ENCODE measurements around the gene MAG.
"Not testable (repeated sequence)": the region's sequence is repeated elsewhere in the genome, so short reads cannot be mapped to it uniquely, and the experiment has no call there.

MAG gene

GRCh38 chr19:35352448-35353304 is 60.7 kb downstream of the MAG start:
- Histone ChIP-seq H4K20me1 (no peaks in the 10 kb centered on the region), H3K4me3 (peak overlapping the region; percentile 31 to 66 (median 47)), H3K27me3 (no peaks in the 10 kb centered on the region), H3K9ac (peak overlapping the region; percentile 70 to 84 (median 77)), H3K4me2 (peak overlapping the region; percentile 80 to 98 (median 92)), H3K4me1 (peaks cover 84 to 100% (median 96%) of the 10 kb centered on the region in 10 experiments), H3K36me3 (peaks cover 0 to 20% (median 0%) of the 10 kb centered on the region in 11 experiments; a peak in 6 of 22 replicates), H3K9me3 (replicated peaks in 1 of 11) (no peaks in the 10 kb centered on the region), H3K27ac (peak overlapping the region; percentile 81 to 97 (median 91))
- TF ChIP-seq Cebpa-rat (IDR thresholded peaks at IDR 0.05) = no peak

DNA sequence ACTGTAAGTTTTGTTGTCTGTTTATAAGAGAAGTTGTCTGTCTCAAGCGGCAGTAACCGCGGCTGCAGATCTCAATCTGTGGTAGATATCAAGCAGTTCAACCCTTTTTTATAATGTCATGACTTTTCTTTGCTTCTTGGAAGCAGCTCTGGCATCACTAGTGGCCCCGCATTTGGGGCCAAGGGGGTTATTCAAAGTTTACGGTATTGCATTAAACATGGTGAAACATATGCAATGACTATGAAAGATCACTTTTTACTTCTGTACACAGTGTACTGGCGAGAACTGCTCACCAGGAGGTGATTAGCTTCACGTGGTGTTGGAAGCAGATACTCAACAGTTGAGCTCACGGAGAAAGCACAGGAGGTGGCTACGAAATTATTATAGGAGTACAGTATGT is 61.7 kb downstream of the MAG start:
- no peaks in the 10 kb centered on the region for H3K9me3 ChIP-seq (replicated peaks in 1 of 11)
- H3K4me2 ChIP-seq = peak overlapping the region; percentile 80 to 98 (median 92); a peak in 19 of 22 replicates
- H3K4me3 ChIP-seq = peak overlapping the region in 3 of 10 experiments; percentile 47 to 66 (median 58); a peak in 6 of 20 replicates
- peaks cover 0 to 20% (median 0%) of the 10 kb centered on the region in 11 experiments; a peak in 5 of 22 replicates for H3K36me3 ChIP-seq
- H3K4me1 ChIP-seq = peaks cover 82 to 99% (median 95%) of the 10 kb centered on the region in 10 experiments
- no peak for TF ChIP-seq Cebpa-rat (IDR thresholded peaks at IDR 0.05)
- peak overlapping the region in 6 of 11 experiments; percentile 32 to 95 (median 91); a peak in 7 of 22 replicates for H3K27ac ChIP-seq
- no peaks in the 10 kb centered on the region for H4K20me1 ChIP-seq
- H3K9ac ChIP-seq = peak overlapping the region in 7 of 11 experiments; percentile 46 to 84 (median 76); a peak in 10 of 22 replicates
- H3K27me3 ChIP-seq = no peaks in the 10 kb centered on the region

- peaks cover 70 to 93% (median 84%) of the 10 kb centered on the region in 10 experiments for H3K4me1 ChIP-seq
- peak overlapping the region in 1 of 11 experiments; percentile 9; a peak in 2 of 22 replicates for H3K9ac ChIP-seq
- H3K4me3 ChIP-seq = no peak overlapping the region
- no peak overlapping the region for H3K27ac ChIP-seq
- no peaks in the 10 kb centered on the region for H3K27me3 ChIP-seq
- peak overlapping the region in 10 of 11 experiments; percentile 2 to 96 (median 68); a peak in 13 of 22 replicates for H3K4me2 ChIP-seq
- H4K20me1 ChIP-seq = no peaks in the 10 kb centered on the region
- peaks cover 0 to 20% (median 0%) of the 10 kb centered on the region in 11 experiments; a peak in 5 of 22 replicates for H3K36me3 ChIP-seq
- no peak for TF ChIP-seq Cebpa-rat (IDR thresholded peaks at IDR 0.05)
- H3K9me3 ChIP-seq (replicated peaks in 1 of 11) = no peaks in the 10 kb centered on the region
Observed at GRCh38 chr19:35354898-35355297, 62.9 kb downstream of the MAG start.

GRCh38 chr19:35355791-35356460 is 64.0 kb downstream of the MAG start:
- H3K4me3 ChIP-seq = no peak overlapping the region
- H3K27me3 ChIP-seq = no peaks in the 10 kb centered on the region
- peak overlapping the region in 5 of 11 experiments; percentile 18 to 44 (median 26); a peak in 3 of 22 replicates for H3K9ac ChIP-seq
- peak overlapping the region; percentile 40 to 96 (median 68) for H3K4me2 ChIP-seq
- H3K36me3 ChIP-seq = peaks cover 0 to 20% (median 0%) of the 10 kb centered on the region in 11 experiments; a peak in 5 of 22 replicates
- no peaks in the 10 kb centered on the region for H3K9me3 ChIP-seq (replicated peaks in 1 of 11)
- peak overlapping the region in 5 of 11 experiments; percentile 13 to 44 (median 32); a peak in 9 of 22 replicates for H3K27ac ChIP-seq
- peaks cover 62 to 86% (median 76%) of the 10 kb centered on the region in 10 experiments for H3K4me1 ChIP-seq
- no peak for TF ChIP-seq Cebpa-rat (IDR thresholded peaks at IDR 0.05)
- H4K20me1 ChIP-seq = no peaks in the 10 kb centered on the region

DNA sequence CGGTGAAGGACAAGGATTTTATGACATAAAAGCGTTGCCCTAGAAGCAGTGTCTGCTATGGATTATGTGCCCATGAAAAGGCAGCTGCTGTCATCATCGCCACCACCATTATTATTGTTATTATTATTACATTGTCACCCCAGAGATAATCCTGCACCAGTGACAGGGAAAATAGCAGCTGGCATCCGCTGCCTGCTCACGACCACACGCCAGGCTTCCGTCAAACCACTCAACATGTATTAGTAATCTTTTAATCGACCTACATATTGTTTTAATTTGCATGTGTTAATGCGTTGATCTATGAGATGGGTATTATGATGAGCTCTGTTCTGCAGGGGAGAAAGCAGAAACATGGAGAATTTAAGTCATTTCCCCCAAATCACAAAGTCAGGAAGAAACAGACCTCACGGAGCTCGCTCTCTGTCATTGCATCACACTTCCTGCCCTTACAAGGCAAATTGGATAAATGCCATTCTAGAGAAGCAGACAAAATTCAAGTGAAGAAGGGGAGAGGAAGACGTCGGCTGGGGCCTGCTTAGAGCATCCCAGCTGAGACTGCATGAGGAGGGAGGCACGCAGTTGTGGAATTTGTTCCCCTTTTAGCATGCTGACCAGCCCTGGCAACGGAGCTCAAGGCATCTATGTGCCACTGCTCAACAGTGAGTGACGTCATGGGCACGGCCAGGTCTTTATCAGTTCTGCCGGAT is 66.1 kb downstream of the MAG start, which contains the start of gene FFAR3:
Gene FFAR3, plus strand, starts transcription at position 594 of the 707 bp plus-strand sequence. CDS start 431 bp downstream, outside the sequence.
- H3K9me3 ChIP-seq (replicated peaks in 1 of 11) = no peaks in the 10 kb centered on the region
- H3K27ac ChIP-seq = peak within 1 kb of the TSS in 9 of 11 experiments; percentile 3 to 57 (median 30); a peak in 11 of 22 replicates
- no peaks in the 10 kb centered on the region for H3K27me3 ChIP-seq
- peaks cover 48 to 77% (median 66%) of the 10 kb centered on the region in 10 experiments for H3K4me1 ChIP-seq
- H3K36me3 ChIP-seq = peaks cover 0 to 20% (median 0%) of the 10 kb centered on the region in 11 experiments; a peak in 5 of 22 replicates
- TF ChIP-seq Cebpa-rat (IDR thresholded peaks at IDR 0.05) = peak in 10 of 11 experiments; percentile 26 to 90 (median 76); a peak in 14 of 22 replicates
- no peaks in the 10 kb centered on the region for H4K20me1 ChIP-seq
- no peak within 1 kb of the TSS for H3K4me3 ChIP-seq
- H3K9ac ChIP-seq = peak within 1 kb of the TSS in 2 of 11 experiments; percentile 5 to 12; a peak in 2 of 22 replicates
- H3K4me2 ChIP-seq = peak within 1 kb of the TSS; percentile 40 to 96 (median 65)

GRCh38 chr19:35358834-35359233 is 66.9 kb downstream of the MAG start:
- H3K9me3 ChIP-seq (replicated peaks in 1 of 11); H3K4me3 ChIP-seq; H4K20me1 ChIP-seq; H3K27me3 ChIP-seq; H3K27ac ChIP-seq; H3K9ac ChIP-seq: not testable (repeated sequence)
- Histone ChIP-seq H3K4me2 (peak overlapping the region in 1 of 11 experiments; percentile 20; a peak in 2 of 22 replicates), H3K36me3 (peaks cover 0 to 20% (median 0%) of the 10 kb centered on the region in 11 experiments; a peak in 5 of 22 replicates), H3K4me1 (peaks cover 40 to 69% (median 58%) of the 10 kb centered on the region in 10 experiments)

DNA sequence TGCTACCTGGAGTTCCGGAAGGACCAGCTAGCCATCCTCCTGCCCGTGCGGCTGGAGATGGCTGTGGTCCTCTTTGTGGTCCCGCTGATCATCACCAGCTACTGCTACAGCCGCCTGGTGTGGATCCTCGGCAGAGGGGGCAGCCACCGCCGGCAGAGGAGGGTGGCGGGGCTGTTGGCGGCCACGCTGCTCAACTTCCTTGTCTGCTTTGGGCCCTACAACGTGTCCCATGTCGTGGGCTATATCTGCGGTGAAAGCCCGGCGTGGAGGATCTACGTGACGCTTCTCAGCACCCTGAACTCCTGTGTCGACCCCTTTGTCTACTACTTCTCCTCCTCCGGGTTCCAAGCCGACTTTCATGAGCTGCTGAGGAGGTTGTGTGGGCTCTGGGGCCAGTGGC is 67.4 kb downstream of the MAG start:
- not testable (repeated sequence) for H3K9ac ChIP-seq; H3K27ac ChIP-seq; H3K9me3 ChIP-seq (replicated peaks in 1 of 11); H4K20me1 ChIP-seq; H3K27me3 ChIP-seq; H3K4me3 ChIP-seq
- H3K36me3 ChIP-seq = peaks cover 0 to 15% (median 0%) of the 10 kb centered on the region in 11 experiments; a peak in 5 of 22 replicates
- peak overlapping the region in 3 of 11 experiments; percentile 20 to 33 (median 22); a peak in 3 of 22 replicates for H3K4me2 ChIP-seq
- H3K4me1 ChIP-seq = peaks cover 39 to 63% (median 52%) of the 10 kb centered on the region in 10 experiments

- not testable (repeated sequence) for H3K9me3 ChIP-seq (replicated peaks in 1 of 11); H3K36me3 ChIP-seq; H4K20me1 ChIP-seq; H3K27me3 ChIP-seq; H3K4me3 ChIP-seq; H3K27ac ChIP-seq; H3K9ac ChIP-seq; H3K4me2 ChIP-seq
- H3K4me1 ChIP-seq = peaks cover 35 to 59% (median 47%) of the 10 kb centered on the region in 10 experiments
Observed at GRCh38 chr19:35360081-35360480, 68.1 kb downstream of the MAG start.
